Measurements from ENCODE around the gene ETNPPL. TPM values are rescaled to one million over a fixed set of nuclear protein-coding genes. Genes with fewer than 3 reads are reported as not detected.

Gene ETNPPL
- total and polyA plus RNA-seq, 2 of the 4 experiments (the other 2 are of a cell fraction) = not detected

- no peak overlapping the region for H3K14ac ChIP-seq (replicated peaks; ENCODE audit: low read depth, low read length)
- DNase-seq = no peak
- H3K27me3 ChIP-seq (ENCODE audit: control insufficient read depth, insufficient read depth, low read length) = peaks cover 21% of the 10 kb centered on the region
- no peak; the same call in 1 of the 2 replicates for ATAC-seq (ENCODE audit: low read depth)
- H3K9me3 ChIP-seq (ENCODE audit: control insufficient read depth, insufficient read depth, low read length) = no peaks in the 10 kb centered on the region
- H3K18ac ChIP-seq (ENCODE audit: low read depth, low read length) = no peak overlapping the region
- no peak overlapping the region for H3K23ac ChIP-seq (ENCODE audit: low read depth, low read length)
- H3K9me1 ChIP-seq (ENCODE audit: insufficient read depth, low read length) = no peaks in the 10 kb centered on the region
- H2AFZ ChIP-seq (replicated peaks; ENCODE audit: low read length, poor library complexity) = peak overlapping the region; percentile 79
- dilution Hi-C loops (cut with HindIII; ENCODE audit: low sequenced_read_pairs, unreplicated experiment) = no loop called here
- H2BK20ac ChIP-seq (ENCODE audit: low read depth, low read length) = no peak overlapping the region
- POLR2A ChIA-PET (ENCODE audit: unreplicated experiment) = no interaction called here
- H3K56ac ChIP-seq (ENCODE audit: extremely low read depth, insufficient read depth, low read length) = no peak overlapping the region
- no peak overlapping the region for H2AK9ac ChIP-seq (replicated peaks; ENCODE audit: low read depth, low read length, poor library complexity)
- H3K4me1 ChIP-seq (ENCODE audit: control insufficient read depth, insufficient read depth, low read length) = no peaks in the 10 kb centered on the region
- CTCF ChIA-PET = interaction anchor here (0.6 kb wide), 1 partner anchor 14 kb away, joined by 3 read pairs; no protein-coding TSS in a partner anchor
- intact Hi-C loops (cut with micrococcal nuclease) = no loop called here
- TF ChIP-seq FOS (IDR thresholded peaks at IDR 0.05; ENCODE audit: low read depth, low read length) = no peak
- peak overlapping the region; percentile 93; the same call in 1 of the 2 replicates for H3K4me2 ChIP-seq (ENCODE audit: low read depth, low read length)
- H3K4me3 ChIP-seq (ENCODE audit: insufficient read depth, low read depth, low read length) = peak overlapping the region; percentile 43
- no peaks in the 10 kb centered on the region for H3K79me1 ChIP-seq (ENCODE audit: low read depth in 1 of 2, low read length in 2 of 2)
- H3K4ac ChIP-seq (ENCODE audit: low read depth, low read length) = no peak overlapping the region
- no peak overlapping the region for H4K91ac ChIP-seq (ENCODE audit: insufficient read depth, low read depth, low read length)
- no peak overlapping the region for H4K5ac ChIP-seq (ENCODE audit: low read depth, low read length)
- H2BK15ac ChIP-seq (ENCODE audit: low read depth, low read length) = no peak overlapping the region
- H4K8ac ChIP-seq (ENCODE audit: low read depth in 2 of 2, low read length in 2 of 2) = no peak overlapping the region
- no TSS peak for BruUV-seq (replicated peaks)
- H4K20me1 ChIP-seq (ENCODE audit: insufficient read depth, low read length) = no peaks in the 10 kb centered on the region
- H2AK5ac ChIP-seq (ENCODE audit: low read depth, low read length) = no peak overlapping the region
- in situ Hi-C loops (cut with MboI; ENCODE audit: low sequenced_read_pairs) = no loop called here
- no peak overlapping the region for H2BK120ac ChIP-seq (ENCODE audit: low read depth, low read length)
- H3K36me3 ChIP-seq (ENCODE audit: control insufficient read depth, insufficient read depth, low read length) = no peaks in the 10 kb centered on the region
- no CpG with 5 or more reads among the region's 11 CpGs for WGBS, 2 experiments (ENCODE audit: extremely low coverage in 2 of 2, insufficient read length in 1 of 2)
- H3K9ac ChIP-seq (ENCODE audit: low read depth, low read length) = no peak overlapping the region
- H2BK5ac ChIP-seq (ENCODE audit: low read depth, low read length, poor library complexity, severe bottlenecking) = no peak overlapping the region
- H3K27ac ChIP-seq (ENCODE audit: insufficient read depth, low read length) = no peak overlapping the region
Measured at GRCh38 chr4:108763226-108763593, 357 bp upstream of the ETNPPL start.
